CD4-positive, CD25-positive, alpha-beta regulatory T cell (primary cell): Measurements from ENCODE around the gene ANAPC10. TPM values are rescaled to one million over a fixed set of nuclear protein-coding genes. Genes with fewer than 3 reads are reported as not detected.

Experiments used
- ATAC-seq, 2 donors: fragments of 150-1000 bp; cut with Tn5 transposase; one replicate each; pipeline ENCODE4 v1.10.0; 2021; ENCODE audit warnings: low read depth in 2 of 2, moderate number of reproducible peaks in 2 of 2, moderate library complexity in 1 of 2
- DNase-seq, 3 donors: peaks; one replicate each; pipeline versions ENCODE4 v3.0.0 to v3.0.0-alpha.2; 2012 to 2022; ENCODE audit warnings: mixed read lengths in 1 of 3
- H3K27ac ChIP-seq: one replicate; pipeline ENCODE4 v1.7.0; 2013; ENCODE audit warnings: mild to moderate bottlenecking, low read length; ENCODE audit not compliant: insufficient read depth, poor library complexity, severe bottlenecking
- H3K27me3 ChIP-seq: one replicate; pipeline ENCODE4 v1.7.0; 2013; ENCODE audit warnings: low read length; ENCODE audit not compliant: control insufficient read depth, insufficient read depth
- H3K36me3 ChIP-seq: one replicate; pipeline ENCODE4 v1.7.0; 2013; ENCODE audit warnings: mild to moderate bottlenecking, low read length, moderate library complexity; ENCODE audit not compliant: control insufficient read depth, insufficient read depth
- H3K4me1 ChIP-seq: 2 replicates; pipeline ENCODE4 v1.7.0; 2013; ENCODE audit warnings: mild to moderate bottlenecking, low read length; ENCODE audit not compliant: insufficient read depth, control insufficient read depth, poor library complexity, severe bottlenecking
- H3K4me3 ChIP-seq: one replicate; pipeline ENCODE4 v1.7.0; 2013; ENCODE audit warnings: low read depth, mild to moderate bottlenecking, low read length, moderate library complexity
- H3K9me3 ChIP-seq, 2 experiments: 1 replicate in 1 of 2; 2 replicates in 1 of 2; pipeline ENCODE4 v1.7.0; 2013; ENCODE audit warnings: low read length in 2 of 2, mild to moderate bottlenecking in 1 of 2, moderate library complexity in 1 of 2; ENCODE audit not compliant: control insufficient read depth in 2 of 2
- H3K27ac Mint-ChIP-seq, 3 donors: one replicate each; pipeline ENCODE4 v1.8.0; 2020 to 2022; ENCODE audit warnings: mild to moderate bottlenecking in 3 of 3, mixed read lengths in 3 of 3, moderate library complexity in 2 of 3
- H3K27me3 Mint-ChIP-seq: one replicate; pipeline ENCODE4 v1.8.0; 2022; ENCODE audit warnings: mild to moderate bottlenecking, mixed read lengths
- H3K36me3 Mint-ChIP-seq: one replicate; pipeline ENCODE4 v1.8.0; 2020; ENCODE audit warnings: mixed read lengths
- H3K4me1 Mint-ChIP-seq, 4 donors: one replicate each; pipeline ENCODE4 v1.8.0; 2020 to 2022; ENCODE audit warnings: mixed read lengths in 4 of 4, mild to moderate bottlenecking in 1 of 4
- H3K4me3 Mint-ChIP-seq, 4 donors: one replicate each; pipeline ENCODE4 v1.8.0; 2020 to 2022; ENCODE audit warnings: mild to moderate bottlenecking in 4 of 4, mixed read lengths in 4 of 4, moderate library complexity in 3 of 4
- H3K9me3 Mint-ChIP-seq, 7 donors: one replicate each; pipeline ENCODE4 v1.8.0; 2020 to 2022; ENCODE audit warnings: mixed read lengths in 7 of 7, mild to moderate bottlenecking in 3 of 7, moderate library complexity in 2 of 7
- polyA plus RNA-seq, 4 donors: library from polyadenylated mRNA; unstranded; fragments of 300-500 nt; fragmentation: Illumina TruSeq; gene quantifications; one replicate each; pipeline ENCODE4 v1.2.3, GENCODE V29; 2021
- total RNA-seq: library from RNA; stranded (reverse); gene quantifications from one replicate; pipeline ENCODE4 v1.2.3, GENCODE V29; 2022

ANAPC10 gene
- total and polyA plus RNA-seq, 5 donors from 2014 or later = 30.6 to 56.9 (median 40.3) TPM

GRCh38 chr4:145108128-145108527, 10.1 kb upstream of the ANAPC10 start:
- Mint-ChIP-seq H3K27ac (no peak overlapping the region), H3K36me3 (peaks cover 45% of the 10 kb centered on the region), H3K4me1 (peaks cover 6 to 15% (median 12%) of the 10 kb centered on the region in 4 donors), H3K27me3 (no peaks in the 10 kb centered on the region), H3K4me3 (no peak overlapping the region), H3K9me3 (no peaks in the 10 kb centered on the region)
- DNase-seq (no peak), ATAC-seq (no peak)
- Histone ChIP-seq H3K9me3 (no peaks in the 10 kb centered on the region), H3K27me3 (no peaks in the 10 kb centered on the region), H3K4me3 (no peak overlapping the region), H3K36me3 (peaks cover 85% of the 10 kb centered on the region), H3K27ac (no peak overlapping the region), H3K4me1 (peaks cover 3% of the 10 kb centered on the region)

GRCh38 chr4:145107126-145107525, 9.1 kb upstream of the ANAPC10 start:
- Mint-ChIP-seq H3K27ac (no peak overlapping the region), H3K36me3 (peaks cover 35% of the 10 kb centered on the region), H3K9me3 (no peaks in the 10 kb centered on the region), H3K4me3 (no peak overlapping the region), H3K27me3 (no peaks in the 10 kb centered on the region), H3K4me1 (peaks cover 6 to 15% (median 12%) of the 10 kb centered on the region in 4 donors)
- DNase-seq (no peak), ATAC-seq (no peak)
- H3K4me3 ChIP-seq = no peak overlapping the region
- no peaks in the 10 kb centered on the region for H3K9me3 ChIP-seq
- H3K4me1 ChIP-seq = peaks cover 8% of the 10 kb centered on the region
- no peak overlapping the region for H3K27ac ChIP-seq
- H3K27me3 ChIP-seq = no peaks in the 10 kb centered on the region
- peaks cover 75% of the 10 kb centered on the region for H3K36me3 ChIP-seq

- no peak overlapping the region for H3K4me3 ChIP-seq
- H3K36me3 ChIP-seq = peaks cover 41% of the 10 kb centered on the region
- H3K9me3 Mint-ChIP-seq = no peaks in the 10 kb centered on the region
- no peaks in the 10 kb centered on the region for H3K9me3 ChIP-seq
- no peaks in the 10 kb centered on the region for H3K27me3 ChIP-seq
- DNase-seq (no peak), ATAC-seq (no peak)
- H3K27ac Mint-ChIP-seq = no peak overlapping the region
- no peak overlapping the region for H3K27ac ChIP-seq
- H3K27me3 Mint-ChIP-seq = no peaks in the 10 kb centered on the region
- peak overlapping the region in 1 of 4 donors; percentile 18 for H3K4me3 Mint-ChIP-seq
- H3K36me3 Mint-ChIP-seq = peaks cover 13% of the 10 kb centered on the region
- peaks cover 41% of the 10 kb centered on the region for H3K4me1 ChIP-seq
- H3K4me1 Mint-ChIP-seq = peaks cover 17 to 31% (median 21%) of the 10 kb centered on the region in 4 donors
Observed at GRCh38 chr4:145103496-145103895, 5.5 kb upstream of the ANAPC10 start.

GRCh38 chr4:145102619-145103018, 4.6 kb upstream of the ANAPC10 start:
- DNase-seq = no peak
- no peaks in the 10 kb centered on the region for H3K9me3 Mint-ChIP-seq
- peaks cover 8% of the 10 kb centered on the region for H3K36me3 Mint-ChIP-seq
- peaks cover 19 to 34% (median 26%) of the 10 kb centered on the region in 4 donors for H3K4me1 Mint-ChIP-seq
- H3K27ac Mint-ChIP-seq = no peak overlapping the region
- peaks cover 41% of the 10 kb centered on the region for H3K4me1 ChIP-seq
- H3K4me3 ChIP-seq = peak overlapping the region; percentile 29
- H3K27me3 Mint-ChIP-seq = no peaks in the 10 kb centered on the region
- no peak overlapping the region for H3K4me3 Mint-ChIP-seq
- H3K27ac ChIP-seq = no peak overlapping the region
- peaks cover 33% of the 10 kb centered on the region for H3K36me3 ChIP-seq
- H3K27me3 ChIP-seq = no peaks in the 10 kb centered on the region
- H3K9me3 ChIP-seq = no peaks in the 10 kb centered on the region
- no peak for ATAC-seq

- Mint-ChIP-seq H3K27ac (no peak overlapping the region), H3K36me3 (no peaks in the 10 kb centered on the region), H3K9me3 (no peaks in the 10 kb centered on the region), H3K27me3 (no peaks in the 10 kb centered on the region), H3K4me1 (peaks cover 17 to 39% (median 23%) of the 10 kb centered on the region in 4 donors), H3K4me3 (no peak overlapping the region)
- Histone ChIP-seq H3K27ac (no peak overlapping the region), H3K9me3 (no peaks in the 10 kb centered on the region), H3K36me3 (peaks cover 19% of the 10 kb centered on the region), H3K4me3 (peak overlapping the region; percentile 29), H3K4me1 (peaks cover 54% of the 10 kb centered on the region), H3K27me3 (no peaks in the 10 kb centered on the region)
- ATAC-seq (no peak), DNase-seq (no peak)
Observed at GRCh38 chr4:145101091-145101490, 3.1 kb upstream of the ANAPC10 start.

GRCh38 chr4:145099653-145100052, 1.7 kb upstream of the ANAPC10 start:
- Histone ChIP-seq H3K36me3 (peaks cover 11% of the 10 kb centered on the region), H3K4me3 (peak overlapping the region; percentile 91), H3K9me3 (no peaks in the 10 kb centered on the region), H3K27me3 (no peaks in the 10 kb centered on the region), H3K27ac (no peak overlapping the region), H3K4me1 (peaks cover 54% of the 10 kb centered on the region)
- peaks cover 8% of the 10 kb centered on the region for H3K36me3 Mint-ChIP-seq
- H3K9me3 Mint-ChIP-seq = no peaks in the 10 kb centered on the region
- H3K4me3 Mint-ChIP-seq = peak overlapping the region; percentile 95 to 99 (median 97)
- ATAC-seq (no peak), DNase-seq (peak in 1 of 3 donors; percentile 6)
- no peaks in the 10 kb centered on the region for H3K27me3 Mint-ChIP-seq
- peaks cover 22 to 47% (median 30%) of the 10 kb centered on the region in 4 donors for H3K4me1 Mint-ChIP-seq
- H3K27ac Mint-ChIP-seq = peak overlapping the region in 2 of 3 donors; percentile 98 to 99

- Histone ChIP-seq H3K27ac (peak overlapping the region; percentile 88), H3K27me3 (no peaks in the 10 kb centered on the region), H3K4me1 (peaks cover 53% of the 10 kb centered on the region), H3K36me3 (peaks cover 17% of the 10 kb centered on the region), H3K4me3 (peak overlapping the region; percentile 91), H3K9me3 (peaks cover 0 to 2% of the 10 kb centered on the region in 2 experiments)
- DNase-seq = peak in 2 of 3 donors; percentile 29 to 56
- Mint-ChIP-seq H3K4me1 (peaks cover 26 to 50% (median 37%) of the 10 kb centered on the region in 4 donors), H3K9me3 (no peaks in the 10 kb centered on the region), H3K36me3 (peaks cover 18% of the 10 kb centered on the region), H3K4me3 (peak overlapping the region; percentile 95 to 99 (median 97)), H3K27me3 (no peaks in the 10 kb centered on the region), H3K27ac (peak overlapping the region; percentile 97 to 99 (median 98))
- peak; percentile 23 to 33 for ATAC-seq
Observed at GRCh38 chr4:145098675-145099037, 660 bp upstream of the ANAPC10 start.

- peak overlapping the region; percentile 95 to 99 (median 97) for H3K4me3 Mint-ChIP-seq
- ATAC-seq = no peak
Observed at GRCh38 chr4:145097331-145097820, 620 bp downstream of the ANAPC10 start.

More at GRCh38 chr4:145097331-145097820, 620 bp downstream of the ANAPC10 start:
- no peaks in the 10 kb centered on the region for H3K27me3 Mint-ChIP-seq
- H3K36me3 Mint-ChIP-seq = peaks cover 31% of the 10 kb centered on the region
- Histone ChIP-seq H3K4me3 (peak overlapping the region; percentile 91), H3K36me3 (peaks cover 27% of the 10 kb centered on the region), H3K27me3 (no peaks in the 10 kb centered on the region), H3K27ac (peak overlapping the region; percentile 88), H3K4me1 (peaks cover 48% of the 10 kb centered on the region), H3K9me3 (peaks cover 0 to 3% of the 10 kb centered on the region in 2 experiments)
- peaks cover 33 to 61% (median 44%) of the 10 kb centered on the region in 4 donors for H3K4me1 Mint-ChIP-seq
- peak overlapping the region; percentile 97 to 99 (median 98) for H3K27ac Mint-ChIP-seq
- peak in 1 of 3 donors; percentile 2 for DNase-seq
- H3K9me3 Mint-ChIP-seq = no peaks in the 10 kb centered on the region
